ENCODE data around the gene RAB26. TPM values are rescaled to one million over a fixed set of nuclear protein-coding genes. Genes with fewer than 3 reads are reported as not detected.

The RAB26 gene
- total and polyA plus RNA-seq, 2 donors (not counting 3 experiments of a cell fraction or from before 2014, with no cell fraction given): 0.91 to 2.0 TPM

- Histone ChIP-seq H3K36me3 (ENCODE audit: control insufficient read depth in 2 of 2, extremely low read depth in 1 of 2, insufficient read depth in 2 of 2, low read length in 2 of 2) (peaks cover 26 to 50% of the 10 kb centered on the region in 2 experiments), H3K9ac (replicated peaks; ENCODE audit: extremely low read depth, insufficient read depth, low read length) (no peak overlapping the region)
These were observed 24.4 kb downstream of the RAB26 start for GRCh38 chr16:2172688-2173335.

GRCh38 chr16:2173366-2173765, 24.9 kb downstream of the RAB26 start:
- intact Hi-C loops (cut with micrococcal nuclease): no loop called here
- no peak overlapping the region for H3K4me2 ChIP-seq (ENCODE audit: insufficient read depth, low read length)
- dilution Hi-C loops (cut with MboI; ENCODE audit: extremely low pct_ligation_motif_present, low sequenced_read_pairs): loop anchor here (25.0 kb wide), 1 partner anchor 136 kb away; the partner anchor contains the start of genes NHERF2, NTHL1 and TSC2
- H3K27ac ChIP-seq (ENCODE audit: insufficient read depth, low read depth, low read length): no peak overlapping the region
- no peaks in the 10 kb centered on the region for H4K20me1 ChIP-seq (replicated peaks; ENCODE audit: control insufficient read depth, extremely low read depth, insufficient read depth, low read length)
- DNase-seq (ENCODE audit: low read depth, low spot score) (no peak), FAIRE-seq (no peak)
- no peak overlapping the region for H3K4me3 ChIP-seq (replicated peaks in 1 of 3; ENCODE audit: insufficient read depth in 1 of 3, low read depth in 1 of 3, low read length in 3 of 3)
- no peak overlapping the region for H2AFZ ChIP-seq (ENCODE audit: low read depth, low read length)
- H3K4me1 ChIP-seq (ENCODE audit: control insufficient read depth, extremely low read depth, insufficient read depth, low read length): peaks cover 24% of the 10 kb centered on the region
- ChIA-PET CTCF (interaction anchor here (1.2 kb wide), 1 partner anchor 19 kb away, joined by 4 read pairs; no protein-coding TSS in a partner anchor), POLR2A (interaction anchor here (1.1 kb wide), 1 partner anchor 18 kb away, joined by 7 read pairs; the partner anchor contains the start of gene TRAF7)
- H3K9me3 ChIP-seq (replicated peaks; ENCODE audit: control insufficient read depth, insufficient read depth, low read length): no peaks in the 10 kb centered on the region
- peaks cover 35% of the 10 kb centered on the region for H3K79me2 ChIP-seq (ENCODE audit: control insufficient read depth, insufficient read depth, low read length)
- no peaks in the 10 kb centered on the region for H3K9me1 ChIP-seq (replicated peaks; ENCODE audit: control insufficient read depth, extremely low read depth, insufficient read depth, low read length)
- no peaks in the 10 kb centered on the region for H3K27me3 ChIP-seq (ENCODE audit: control insufficient read depth in 2 of 2, insufficient read depth in 2 of 2, low read length in 2 of 2)
- TF ChIP-seq JUN (IDR thresholded peaks at IDR 0.05; ENCODE audit: borderline replicate concordance, insufficient read depth, insufficient read length, low read depth): no peak
- peaks cover 23 to 46% of the 10 kb centered on the region in 2 experiments for H3K36me3 ChIP-seq (ENCODE audit: control insufficient read depth in 2 of 2, extremely low read depth in 1 of 2, insufficient read depth in 2 of 2, low read length in 2 of 2)
- no peak overlapping the region for H3K9ac ChIP-seq (replicated peaks; ENCODE audit: extremely low read depth, insufficient read depth, low read length)
- no TSS peak for BruUV-seq (replicated peaks)

More at GRCh38 chr16:2172688-2173335, 24.4 kb downstream of the RAB26 start:
- no peak overlapping the region for H3K27ac ChIP-seq (ENCODE audit: insufficient read depth, low read depth, low read length)
- BruUV-seq (replicated peaks): no TSS peak
- H3K79me2 ChIP-seq (ENCODE audit: control insufficient read depth, insufficient read depth, low read length): peaks cover 41% of the 10 kb centered on the region
- no peak for DNase-seq (ENCODE audit: low read depth, low spot score)
- H2AFZ ChIP-seq (ENCODE audit: low read depth, low read length): no peak overlapping the region
- dilution Hi-C loops (cut with MboI; ENCODE audit: extremely low pct_ligation_motif_present, low sequenced_read_pairs) (loop anchor here (25.0 kb wide), 1 partner anchor 136 kb away; the partner anchor contains the start of genes NHERF2, NTHL1 and TSC2), intact Hi-C loops (cut with micrococcal nuclease) (no loop called here)
- H3K4me3 ChIP-seq (replicated peaks in 1 of 3; ENCODE audit: insufficient read depth in 1 of 3, low read depth in 1 of 3, low read length in 3 of 3): no peak overlapping the region
- H3K9me3 ChIP-seq (replicated peaks; ENCODE audit: control insufficient read depth, insufficient read depth, low read length): no peaks in the 10 kb centered on the region
- POLR2A ChIA-PET: interaction anchor here (1.1 kb wide), 1 partner anchor 18 kb away, joined by 7 read pairs; the partner anchor contains the start of gene TRAF7
- peaks cover 24% of the 10 kb centered on the region for H3K4me1 ChIP-seq (ENCODE audit: control insufficient read depth, extremely low read depth, insufficient read depth, low read length)
- no peak for TF ChIP-seq MYC (IDR thresholded peaks at IDR 0.05; ENCODE audit: low read depth, low read length)
- TF ChIP-seq EZH2 (IDR thresholded peaks at IDR 0.05; ENCODE audit: borderline replicate concordance, low read depth, low read length, severe bottlenecking): no peak
- TF ChIP-seq POLR2A (IDR thresholded peaks at IDR 0.05; ENCODE audit: low read depth, low read length): no peak
- no peak for TF ChIP-seq POLR2AphosphoS5 (IDR thresholded peaks at IDR 0.05; ENCODE audit: insufficient read depth, low read depth, low read length)
- CTCF ChIA-PET: interaction anchor here (0.6 to 1.2 kb wide), 3 partner anchors 18 to 804 kb away, joined by 3 to 4 read pairs (median 3); partner anchors contain the start of gene TRAF7
- FAIRE-seq: no peak
- H4K20me1 ChIP-seq (replicated peaks; ENCODE audit: control insufficient read depth, extremely low read depth, insufficient read depth, low read length): no peaks in the 10 kb centered on the region
- H3K27me3 ChIP-seq (ENCODE audit: control insufficient read depth in 2 of 2, insufficient read depth in 2 of 2, low read length in 2 of 2): no peaks in the 10 kb centered on the region
- no peak overlapping the region for H3K4me2 ChIP-seq (ENCODE audit: insufficient read depth, low read length)
- H3K9me1 ChIP-seq (replicated peaks; ENCODE audit: control insufficient read depth, extremely low read depth, insufficient read depth, low read length): no peaks in the 10 kb centered on the region
